Astrocyte of the cerebellum (primary cell): ENCODE data around the gene DNM1.
A peak's percentile ranks its signal among the peaks of the same experiment; 100 is the strongest.

Experiments used
- DNase-seq: peaks from one replicate; pipeline ENCODE4 v3.0.0-alpha.2; 2011; ENCODE audit warnings: low read depth
- H3K4me3 ChIP-seq: 2 replicates; pipeline ENCODE4 v1.5.1; 2011; ENCODE audit warnings: mild to moderate bottlenecking, low read depth, low read length, moderate library complexity
- CTCF ChIP-seq: IDR thresholded peaks from 2 replicates; pipeline ENCODE4 v1.5.1; 2012; ENCODE audit warnings: low read length, low read depth, moderate library complexity, mild to moderate bottlenecking; ENCODE audit errors: missing control alignments
- in situ Hi-C: cut with HindIII; loops from 2 replicates; pipeline ENCODE4 v1.10.0; 2017; ENCODE audit warnings: low sequenced_read_pairs

The DNM1 gene

DNA sequence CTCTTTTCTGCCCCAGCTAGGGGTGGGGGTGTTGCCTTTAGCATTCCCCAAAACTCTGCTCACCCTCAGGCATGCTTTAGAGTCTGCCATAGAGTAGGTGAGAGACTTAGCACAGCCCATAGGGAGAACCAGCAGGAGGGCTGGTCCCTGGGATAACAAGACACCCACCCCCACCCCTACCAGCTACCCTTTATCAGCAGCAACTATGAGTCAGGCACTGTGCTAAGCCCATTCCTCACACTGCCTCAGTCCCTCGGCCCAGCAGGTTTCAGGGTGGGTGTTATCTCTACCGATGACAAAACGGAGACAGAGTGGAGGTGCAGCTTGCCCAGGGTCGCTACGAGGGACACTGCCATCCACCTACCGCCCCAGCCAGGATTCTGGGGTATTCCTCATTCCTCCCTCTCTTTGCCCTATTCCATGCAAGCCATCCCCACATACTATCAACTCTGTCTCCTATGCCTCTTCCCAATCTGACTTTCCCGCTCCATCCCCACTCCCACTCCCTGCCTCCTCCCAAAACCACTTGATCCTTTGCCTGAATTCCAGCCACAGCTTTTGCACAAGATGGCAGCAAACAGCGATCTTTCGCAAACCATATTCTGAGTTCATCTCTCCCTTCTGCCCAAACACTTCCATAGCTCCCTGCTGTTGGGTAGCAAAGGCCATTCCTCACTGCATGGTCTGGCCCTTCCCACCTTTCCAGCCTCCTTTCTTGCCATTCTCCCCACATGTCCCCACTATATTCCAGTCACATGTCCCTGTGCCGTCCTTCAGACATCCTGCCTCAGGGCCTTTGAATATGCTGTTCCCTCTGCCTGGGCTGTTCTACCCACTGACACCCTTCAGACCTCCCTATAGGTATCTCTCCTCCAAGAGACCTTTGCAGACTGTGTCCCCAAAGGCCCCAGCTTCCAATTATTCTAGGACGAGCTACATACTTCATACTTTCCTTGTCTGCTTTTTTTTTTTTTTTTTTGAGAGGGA, 16.9 kb upstream of the DNM1 start:
- DNase-seq = no peak
- no peak overlapping the region for H3K4me3 ChIP-seq
- no peak for TF ChIP-seq CTCF
- in situ Hi-C loops = no loop called here

DNA sequence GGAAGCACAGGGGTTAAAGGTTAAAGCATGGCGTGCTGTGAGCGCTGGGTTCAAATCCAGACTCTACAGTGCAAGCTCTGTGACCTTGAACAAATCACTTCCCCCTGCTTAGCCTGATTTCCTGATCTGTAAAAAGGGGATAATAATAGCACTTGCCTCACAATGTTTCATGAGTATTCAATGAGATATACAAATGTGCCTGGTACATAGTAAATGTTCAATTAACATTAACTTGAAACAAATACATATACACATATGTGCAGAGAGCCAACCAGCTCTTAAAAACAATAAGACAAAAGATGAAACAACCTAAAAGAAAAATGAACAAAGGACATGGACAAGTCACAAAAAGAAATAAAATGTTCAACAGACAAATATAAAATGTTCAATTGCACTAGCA, 15.8 kb upstream of the DNM1 start:
- no peak overlapping the region for H3K4me3 ChIP-seq
- in situ Hi-C loops = no loop called here
- no peak for DNase-seq
- TF ChIP-seq CTCF = no peak

DNA sequence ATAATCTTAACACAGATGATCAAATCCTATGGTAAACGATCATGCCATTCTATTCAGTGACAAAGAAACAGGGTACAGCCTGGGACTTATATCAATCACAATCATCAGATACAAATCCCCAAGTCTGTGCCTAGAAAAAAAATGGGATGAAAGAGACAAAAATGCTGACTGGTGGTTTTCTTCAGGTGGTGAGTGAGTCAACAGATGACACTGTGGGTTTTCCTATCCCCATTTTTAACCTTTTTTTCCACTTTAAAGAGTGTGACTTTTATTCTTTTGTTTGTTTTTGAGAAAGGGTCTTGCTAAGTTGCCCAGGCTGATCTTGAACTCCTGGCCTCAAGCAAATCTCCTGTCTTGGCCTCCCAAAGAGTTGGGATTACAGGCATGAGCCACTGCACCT, 15.0 kb upstream of the DNM1 start:
- no peak for DNase-seq
- H3K4me3 ChIP-seq = no peak overlapping the region
- TF ChIP-seq CTCF = no peak
- in situ Hi-C loops = no loop called here

DNA sequence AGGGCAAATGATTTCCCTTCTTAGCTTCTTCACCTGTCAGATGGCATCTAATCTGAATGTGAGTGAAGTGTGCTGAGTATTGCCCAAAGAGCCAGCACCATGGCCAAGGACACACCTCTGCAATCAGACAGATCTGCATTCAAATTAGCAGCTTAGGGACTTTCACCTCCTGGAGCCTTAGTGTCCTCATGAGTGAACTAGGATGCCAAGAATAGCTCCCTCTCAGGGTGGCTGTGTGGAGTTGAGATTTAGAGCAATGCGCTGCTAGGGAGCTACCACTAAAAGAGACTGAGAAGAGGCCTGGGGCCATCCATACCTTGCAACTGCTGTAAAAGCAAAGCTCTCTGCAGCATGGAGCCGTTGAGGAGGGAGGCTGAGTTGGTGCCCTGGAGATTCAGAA, 13.2 kb upstream of the DNM1 start:
- no peak for DNase-seq
- in situ Hi-C loops = no loop called here
- peak overlapping the region; percentile 74 for H3K4me3 ChIP-seq
- TF ChIP-seq CTCF = no peak

- in situ Hi-C loops = no loop called here
- DNase-seq = no peak
- peak overlapping the region; percentile 74 for H3K4me3 ChIP-seq
- no peak for TF ChIP-seq CTCF
Observed at GRCh38 chr9:128190516-128191405, 12.4 kb upstream of the DNM1 start.

DNA sequence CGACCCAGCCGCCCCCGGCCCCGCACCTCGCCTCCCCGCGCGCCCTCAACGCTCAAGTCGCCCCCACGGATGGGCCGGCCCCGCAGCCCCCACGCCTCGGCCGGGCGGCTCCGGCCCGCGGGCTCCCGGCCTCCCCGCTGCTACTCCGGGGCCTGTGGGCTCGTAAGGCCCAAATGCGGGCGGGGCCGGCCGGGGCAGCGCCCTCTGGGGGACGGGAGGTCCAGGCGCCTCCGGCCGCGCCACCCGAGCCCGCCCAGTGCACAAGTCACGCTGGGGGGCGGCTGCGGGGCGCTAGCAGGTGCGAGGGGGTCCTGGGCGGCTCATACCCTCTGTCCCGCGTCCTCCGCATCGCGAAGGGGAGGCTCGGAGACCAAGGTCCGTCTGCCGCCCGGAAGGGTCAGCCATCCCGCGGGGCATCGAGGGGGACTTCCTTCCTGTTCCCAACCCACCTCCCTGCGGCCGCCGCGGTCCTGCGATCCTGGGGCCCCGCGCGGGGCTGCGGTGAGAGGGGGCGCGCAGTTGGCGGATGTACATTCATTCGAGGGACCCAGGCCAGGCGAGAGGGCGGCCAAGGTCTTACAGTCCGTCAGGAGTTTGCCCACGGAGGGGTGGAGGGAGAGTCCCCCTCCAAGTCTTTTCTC, 11.7 kb upstream of the DNM1 start, which contains the start of gene CIZ1:
Gene CIZ1, minus strand, starts transcription at position 167 of the 641 bp plus-strand sequence. CDS start 715 bp downstream, outside the sequence.
- TF ChIP-seq CTCF = peak; percentile 71
- in situ Hi-C loops = no loop called here
- DNase-seq = no peak
- peak within 1 kb of the TSS; percentile 74 for H3K4me3 ChIP-seq
